Measurements from ENCODE around the gene ATP13A4.

ATP13A4 gene

GRCh38 chr3:193387596-193387995 lies 167.1 kb downstream of the ATP13A4 start:
- DNase-seq = no peak

GRCh38 chr3:193378706-193379105 lies 176.0 kb downstream of the ATP13A4 start, which contains the start of gene ATP13A5:
Gene ATP13A5, minus strand, starts transcription at chr3:193378753. Its CDS starts 28 bp downstream, at chr3:193378725.
- no peak for DNase-seq

- DNase-seq = no peak
Observed at GRCh38 chr3:193377591-193377990, 177.1 kb downstream of the ATP13A4 start.

GRCh38 chr3:193375614-193376013 lies 179.1 kb downstream of the ATP13A4 start:
- no peak for DNase-seq

GRCh38 chr3:193372783-193373182 lies 181.9 kb downstream of the ATP13A4 start:
- DNase-seq = no peak

- DNase-seq = no peak
Observed at GRCh38 chr3:193367868-193368267, 186.8 kb downstream of the ATP13A4 start.

GRCh38 chr3:193357291-193357690 lies 197.4 kb downstream of the ATP13A4 start:
- no peak for DNase-seq

GRCh38 chr3:193354423-193354822 lies 200.3 kb downstream of the ATP13A4 start:
- no peak for DNase-seq

Measured in activated naive CD4-positive, alpha-beta T cell (primary cell).